GM19238 (cell line): ENCODE results near the gene ULK4.
A peak's percentile ranks its signal among the peaks of the same experiment; 100 is the strongest.
"Not testable (repeated sequence)": the region's sequence is repeated elsewhere in the genome, so short reads cannot be mapped to it uniquely, and the experiment has no call there.

Experiments used
- DNase-seq: peaks from one replicate; pipeline ENCODE4 v3.0.0; 2011; ENCODE audit warnings: low spot score; ENCODE audit not compliant: insufficient read length

The ULK4 gene

DNA sequence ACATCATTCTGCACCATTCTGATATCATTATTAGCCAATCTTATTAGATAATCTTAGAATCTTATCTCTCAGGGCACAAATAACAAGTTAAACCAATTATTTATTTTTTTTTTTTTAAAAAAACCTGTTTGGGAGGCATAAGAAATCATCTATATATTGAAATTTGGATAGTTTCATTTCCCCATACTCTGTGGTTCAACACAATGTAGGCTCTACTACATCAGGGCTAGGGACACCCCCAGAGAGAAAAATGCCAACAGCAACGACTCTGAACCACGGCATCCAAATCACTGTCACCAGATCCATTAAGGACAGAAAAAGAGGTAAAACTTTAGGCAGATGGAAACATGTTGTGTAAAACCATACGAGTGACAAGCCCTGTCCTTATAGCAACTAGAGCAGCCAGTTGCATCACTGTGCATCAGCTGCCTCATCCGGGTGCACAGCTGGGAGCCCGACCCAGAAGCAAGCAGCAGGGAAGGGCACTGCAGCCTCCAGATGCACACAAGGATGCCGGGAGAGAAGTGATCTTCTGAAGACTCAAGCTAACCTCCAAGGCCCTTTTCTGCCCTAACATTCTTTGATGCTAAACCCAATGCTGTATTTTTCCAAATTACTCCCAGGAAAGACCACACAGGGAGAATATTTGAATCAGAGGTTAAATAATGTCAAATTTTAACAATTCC is 381.5 kb downstream of the ULK4 start:
- no peak for DNase-seq

GRCh38 chr3:41579861-41580260 is 382.0 kb downstream of the ULK4 start:
- DNase-seq, result no peak

DNA sequence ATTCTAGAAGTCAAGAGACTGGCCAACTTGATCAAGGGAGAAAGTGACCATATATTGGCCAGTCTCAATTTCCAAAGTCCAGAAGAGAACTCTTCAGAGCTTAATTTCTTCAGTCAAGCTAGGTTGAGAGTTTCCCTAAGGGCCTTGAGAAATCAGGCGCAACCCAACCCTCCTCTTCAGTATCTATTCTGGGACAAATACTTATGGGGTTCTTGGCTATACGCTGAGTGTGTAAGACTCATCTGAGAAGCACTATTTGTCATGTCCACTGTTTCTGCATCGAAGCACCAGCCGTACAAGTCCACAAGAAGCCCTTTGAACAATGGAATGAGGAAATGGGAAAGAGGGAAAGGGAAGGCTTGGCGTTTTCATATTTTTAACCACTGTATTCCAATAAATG is 383.1 kb downstream of the ULK4 start:
- no peak for DNase-seq

- no peak for DNase-seq
Observed at GRCh38 chr3:41575724-41576123, 386.2 kb downstream of the ULK4 start.

DNA sequence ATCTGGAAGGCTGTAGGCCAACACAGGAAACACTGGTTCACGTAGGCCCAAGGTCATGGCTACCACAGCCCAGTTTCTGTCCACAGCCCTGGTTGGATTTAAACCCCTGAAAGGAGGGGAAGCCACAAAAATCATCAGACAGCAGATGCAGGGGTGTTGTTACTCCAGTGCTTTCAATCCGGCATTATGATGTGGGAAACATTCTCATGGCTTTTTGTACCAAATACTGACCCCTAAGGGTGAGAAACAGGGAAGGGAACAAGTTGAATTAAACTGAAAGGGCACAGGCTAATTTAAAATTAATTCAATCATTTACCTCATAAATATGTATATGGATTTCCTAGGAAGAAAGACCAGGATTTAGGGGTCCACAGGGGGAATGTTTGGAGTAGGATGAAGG is 387.0 kb downstream of the ULK4 start:
- no peak for DNase-seq

DNA sequence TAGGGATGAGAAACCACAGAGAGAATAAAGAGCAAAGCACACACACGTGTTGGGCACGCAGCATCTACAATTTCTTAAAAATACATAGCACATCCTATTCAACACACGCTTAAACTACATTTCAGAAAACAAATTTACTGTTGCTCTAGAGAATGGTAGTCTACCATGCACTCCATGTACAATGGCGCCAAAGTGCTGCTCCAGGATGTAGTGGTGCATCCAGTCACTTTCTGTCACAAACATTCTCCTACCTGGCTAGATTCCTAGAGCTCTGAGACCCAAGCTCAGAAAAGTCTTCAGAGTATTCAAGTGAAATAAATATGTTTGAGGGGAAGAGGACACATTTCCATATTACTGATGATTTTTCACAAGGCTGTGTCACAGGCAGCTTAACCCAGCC is 388.3 kb downstream of the ULK4 start:
- no peak for DNase-seq

- no peak for DNase-seq
Observed at GRCh38 chr3:41572092-41572491, 389.8 kb downstream of the ULK4 start.

- DNase-seq, result no peak
Observed at GRCh38 chr3:41569632-41570305, 392.1 kb downstream of the ULK4 start.

DNA sequence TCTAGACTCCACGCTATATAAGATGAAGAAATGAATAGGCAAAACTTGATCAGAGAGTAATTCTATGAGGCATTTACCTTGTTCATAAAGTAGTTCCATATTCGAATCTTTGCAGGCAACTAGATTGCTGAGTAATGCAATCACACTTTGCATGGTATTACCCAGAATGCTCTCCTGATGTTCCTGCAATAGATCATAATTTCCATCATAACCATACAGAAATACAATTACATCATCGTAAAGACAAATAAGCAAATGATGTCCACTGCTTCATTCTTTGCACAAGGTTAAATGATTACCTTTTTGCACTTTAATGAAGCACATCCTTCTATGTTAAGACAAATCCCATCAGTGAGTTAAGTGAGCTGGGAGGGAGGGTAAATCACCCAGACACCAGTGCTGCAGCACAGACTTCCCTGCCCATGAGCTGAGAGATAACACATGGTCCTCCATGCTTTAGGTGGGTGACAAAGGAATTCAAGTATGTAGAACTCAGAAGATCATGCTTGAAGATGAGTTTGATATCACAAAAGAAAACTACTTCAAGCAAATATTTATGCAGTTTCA is 395.9 kb downstream of the ULK4 start:
- no peak for DNase-seq

DNA sequence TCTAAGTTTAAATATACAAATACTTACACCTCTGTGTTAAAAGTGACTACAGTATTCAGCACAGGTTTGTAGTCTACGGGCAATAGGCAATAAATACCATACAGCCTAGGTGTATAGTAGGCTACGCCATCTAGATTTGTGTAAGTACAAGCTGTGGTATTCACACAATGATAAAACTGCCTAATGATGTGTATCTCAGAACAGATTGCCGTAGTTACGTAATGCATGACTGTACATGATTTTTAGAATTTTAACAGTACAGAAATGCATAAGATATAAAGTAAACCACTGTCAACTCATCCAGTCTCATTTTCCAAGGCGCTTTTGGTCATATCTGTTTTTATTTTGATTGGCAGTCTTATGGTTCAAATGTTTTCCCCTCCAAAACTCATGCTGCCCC is 396.9 kb downstream of the ULK4 start:
- DNase-seq, result no peak

DNA sequence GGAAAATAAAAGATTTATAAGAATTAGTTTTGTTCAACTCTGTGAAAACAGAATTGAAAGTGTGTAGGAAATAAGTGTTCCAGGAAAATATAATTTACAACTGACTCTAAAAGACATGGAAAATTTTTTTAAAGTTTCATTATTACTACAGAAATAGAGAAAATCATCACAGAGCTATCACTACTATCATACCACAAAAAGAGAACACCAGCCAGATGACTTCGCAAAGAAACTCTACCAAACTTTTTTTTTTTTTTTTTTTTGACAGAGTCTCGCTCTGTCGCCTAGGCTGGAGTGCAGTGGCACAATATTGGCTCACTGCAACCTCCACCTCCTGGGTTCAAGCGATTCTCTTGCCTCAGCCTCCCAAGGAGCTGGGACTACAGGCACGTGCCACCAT is 405.7 kb downstream of the ULK4 start:
- DNase-seq, result not testable (repeated sequence)

- no peak for DNase-seq
Observed at GRCh38 chr3:41532976-41533375, 428.9 kb downstream of the ULK4 start.

- DNase-seq, result no peak
Observed at GRCh38 chr3:41526995-41527573, 434.8 kb downstream of the ULK4 start.

- DNase-seq, result no peak
Observed at GRCh38 chr3:41525303-41526064, 436.4 kb downstream of the ULK4 start.

DNA sequence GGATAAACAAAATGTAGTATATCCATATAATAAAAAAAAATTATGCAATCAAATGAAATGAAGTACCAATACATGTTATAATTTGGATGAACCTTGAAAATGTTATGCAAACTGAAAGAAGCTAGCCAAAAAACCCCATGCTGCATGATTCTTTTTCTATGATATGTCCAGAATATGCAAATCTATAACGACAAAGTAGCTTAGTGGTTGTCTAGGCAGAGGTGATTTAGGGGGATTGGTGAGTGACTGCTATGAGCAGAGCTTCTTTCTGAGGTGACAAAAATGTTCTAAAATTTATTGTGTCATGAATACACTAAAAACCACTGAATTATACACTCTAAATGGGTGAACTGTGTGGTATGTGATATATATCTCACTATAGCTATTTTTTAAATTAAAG is 438.0 kb downstream of the ULK4 start:
- DNase-seq, result no peak

DNA sequence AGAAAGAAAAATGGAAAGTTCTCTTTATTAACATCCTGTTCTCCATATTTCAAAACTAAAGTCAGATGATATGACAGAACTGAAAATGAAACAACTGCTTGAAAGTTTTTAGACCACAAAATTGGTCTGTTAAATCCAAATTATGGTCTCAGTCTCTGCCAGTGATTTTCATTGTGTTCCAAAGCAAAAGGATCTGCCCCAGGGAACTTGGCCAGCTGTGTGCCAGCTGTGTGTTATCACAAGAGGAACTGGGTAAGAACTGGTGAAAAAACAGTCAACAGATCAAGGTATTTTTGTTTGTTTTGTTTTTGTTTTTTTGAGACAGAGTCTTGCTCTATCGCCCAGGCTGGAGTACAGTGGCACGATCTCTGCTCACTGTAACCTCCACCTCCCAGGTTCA is 439.3 kb downstream of the ULK4 start:
- DNase-seq, result peak; percentile 7

DNA sequence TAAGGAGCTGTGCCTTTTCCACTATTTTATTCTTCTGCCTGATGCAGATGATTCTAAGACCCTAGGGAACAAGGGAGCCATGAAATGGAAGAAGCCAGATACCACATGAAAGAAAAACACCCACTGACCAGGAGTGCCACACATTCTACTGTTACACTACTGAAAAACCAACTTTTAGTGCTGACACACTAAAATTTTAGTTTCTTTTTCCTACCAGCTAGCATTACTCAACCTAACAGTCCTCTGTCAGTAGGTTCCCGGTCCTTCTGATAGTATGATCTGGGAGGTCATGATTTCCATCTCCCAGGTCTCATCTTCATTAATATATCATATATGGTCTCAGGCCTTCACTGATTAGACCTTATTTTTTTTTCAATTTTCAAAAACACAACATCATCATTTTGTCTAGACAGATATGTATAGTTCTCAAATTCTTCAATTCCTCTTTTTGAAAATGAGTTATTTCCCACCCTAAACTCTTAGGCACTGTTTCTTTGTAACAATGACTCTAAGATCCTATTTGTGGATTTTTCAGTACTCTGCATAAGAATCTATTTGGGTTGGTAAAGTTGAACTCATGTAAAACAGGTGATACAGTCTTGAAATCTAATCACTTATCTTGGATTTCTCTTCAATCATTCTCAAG is 440.8 kb downstream of the ULK4 start:
- DNase-seq, result no peak

- no peak for DNase-seq
Observed at GRCh38 chr3:41519746-41520145, 442.2 kb downstream of the ULK4 start.

DNA sequence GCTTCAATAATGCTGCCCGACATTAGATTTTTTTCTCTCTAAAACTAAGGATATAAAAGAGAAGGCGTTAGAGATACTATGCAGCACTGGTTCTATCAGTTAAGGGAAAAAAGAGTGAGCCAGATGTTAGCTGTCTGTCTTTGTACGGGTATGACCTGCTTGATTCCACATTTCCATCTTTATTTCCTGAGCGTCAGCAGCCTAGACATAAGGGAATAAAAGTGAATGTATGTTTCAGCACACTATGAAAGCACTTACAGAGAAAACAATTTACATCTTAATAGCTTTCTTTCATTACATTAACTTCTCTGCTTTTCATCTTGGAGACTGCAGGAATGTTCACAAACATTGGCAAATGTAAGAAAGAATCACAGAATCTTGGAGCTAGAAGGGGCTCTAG is 443.3 kb downstream of the ULK4 start:
- DNase-seq, result no peak

GRCh38 chr3:41508063-41508696 is 453.7 kb downstream of the ULK4 start:
- no peak for DNase-seq
